ENCODE results near the gene NPDC1. TPM values are rescaled to one million over a fixed set of nuclear protein-coding genes. Genes with fewer than 3 reads are reported as not detected.

Gene NPDC1
- total RNA-seq, 1 donor from 2014 or later = 260 TPM

GRCh38 chr9:137078701-137079400 is 32.9 kb upstream of the NPDC1 start:
- no peaks in the 10 kb centered on the region for H3K36me3 Mint-ChIP-seq (ENCODE audit: unreplicated experiment)
- peak overlapping the region; percentile 75 for H3K4me3 Mint-ChIP-seq (ENCODE audit: unreplicated experiment)
- DNase-seq = no peak
- H3K9me3 Mint-ChIP-seq (ENCODE audit: unreplicated experiment) = peaks cover 4% of the 10 kb centered on the region
- H3K4me1 Mint-ChIP-seq (ENCODE audit: low read depth, unreplicated experiment) = no peaks in the 10 kb centered on the region
- no peak overlapping the region for H3K27ac Mint-ChIP-seq (ENCODE audit: unreplicated experiment)
- no peak for TF ChIP-seq CTCF (IDR thresholded peaks at IDR 0.05; ENCODE audit: partially characterized antibody, unreplicated experiment)
- peaks cover 11% of the 10 kb centered on the region for H3K27me3 Mint-ChIP-seq (ENCODE audit: unreplicated experiment)

GRCh38 chr9:137077758-137078693 is 32.0 kb upstream of the NPDC1 start:
- H3K27me3 Mint-ChIP-seq (ENCODE audit: unreplicated experiment) = peaks cover 12% of the 10 kb centered on the region
- no peak overlapping the region for H3K4me3 Mint-ChIP-seq (ENCODE audit: unreplicated experiment)
- H3K9me3 Mint-ChIP-seq (ENCODE audit: unreplicated experiment) = peaks cover 8% of the 10 kb centered on the region
- H3K36me3 Mint-ChIP-seq (ENCODE audit: unreplicated experiment) = no peaks in the 10 kb centered on the region
- no peak for TF ChIP-seq CTCF (IDR thresholded peaks at IDR 0.05; ENCODE audit: partially characterized antibody, unreplicated experiment)
- DNase-seq = no peak
- H3K27ac Mint-ChIP-seq (ENCODE audit: unreplicated experiment) = no peak overlapping the region
- no peaks in the 10 kb centered on the region for H3K4me1 Mint-ChIP-seq (ENCODE audit: low read depth, unreplicated experiment)

- peaks cover 12% of the 10 kb centered on the region for H3K27me3 Mint-ChIP-seq (ENCODE audit: unreplicated experiment)
- H3K9me3 Mint-ChIP-seq (ENCODE audit: unreplicated experiment) = peaks cover 8% of the 10 kb centered on the region
Observed at GRCh38 chr9:137077010-137077747, 31.2 kb upstream of the NPDC1 start, which contains the start of gene UAP1L1. TSS of gene UAP1L1 (plus strand) at chr9:137077517. CDS start at chr9:137077533, 16 bp downstream.

GRCh38 chr9:137076636-137077009 is 30.6 kb upstream of the NPDC1 start:
- H3K9me3 Mint-ChIP-seq (ENCODE audit: unreplicated experiment) = peaks cover 8% of the 10 kb centered on the region
- H3K27ac Mint-ChIP-seq (ENCODE audit: unreplicated experiment) = no peak overlapping the region
- DNase-seq = no peak
- no peaks in the 10 kb centered on the region for H3K36me3 Mint-ChIP-seq (ENCODE audit: unreplicated experiment)
- no peak for TF ChIP-seq CTCF (IDR thresholded peaks at IDR 0.05; ENCODE audit: partially characterized antibody, unreplicated experiment)
- H3K27me3 Mint-ChIP-seq (ENCODE audit: unreplicated experiment) = peaks cover 10% of the 10 kb centered on the region
- H3K4me3 Mint-ChIP-seq (ENCODE audit: unreplicated experiment) = no peak overlapping the region
- H3K4me1 Mint-ChIP-seq (ENCODE audit: low read depth, unreplicated experiment) = no peaks in the 10 kb centered on the region

More at GRCh38 chr9:137077010-137077747, 31.2 kb upstream of the NPDC1 start, which contains the start of gene UAP1L1:
- TF ChIP-seq CTCF (IDR thresholded peaks at IDR 0.05; ENCODE audit: partially characterized antibody, unreplicated experiment) = no peak
- no peaks in the 10 kb centered on the region for H3K4me1 Mint-ChIP-seq (ENCODE audit: low read depth, unreplicated experiment)
- H3K36me3 Mint-ChIP-seq (ENCODE audit: unreplicated experiment) = no peaks in the 10 kb centered on the region
- no peak within 1 kb of the TSS for H3K4me3 Mint-ChIP-seq (ENCODE audit: unreplicated experiment)
- H3K27ac Mint-ChIP-seq (ENCODE audit: unreplicated experiment) = no peak within 1 kb of the TSS
- DNase-seq = peak; percentile 65

Data from glutamatergic neuron (in vitro differentiated cells).